Upper lobe of right lung (tissue), 1 donor: ENCODE results near the gene PTER. TPM values are rescaled to one million over a fixed set of nuclear protein-coding genes. Genes with fewer than 3 reads are reported as not detected.

Experiments used
- ATAC-seq: fragments of 200-7000 bp; cut with Tn5 transposase; one replicate; pipeline ENCODE4 v1.9.1; 2020; ENCODE audit warnings: mild to moderate bottlenecking, moderate library complexity
- DNase-seq: peaks from one replicate; pipeline ENCODE4 v3.0.0-alpha.2; 2020
- H3K27ac ChIP-seq: fragments of 200-600 bp; one replicate; pipeline ENCODE4 v1.8.0; 2022
- H3K27me3 ChIP-seq: fragments of 200-600 bp; one replicate; pipeline ENCODE4 v1.8.0; 2022; ENCODE audit warnings: mild to moderate bottlenecking
- H3K36me3 ChIP-seq: fragments of 200-600 bp; one replicate; pipeline ENCODE4 v1.8.0; 2022
- H3K4me1 ChIP-seq: fragments of 200-600 bp; one replicate; pipeline ENCODE4 v1.8.0; 2022
- H3K4me3 ChIP-seq: fragments of 200-600 bp; one replicate; pipeline ENCODE4 v1.8.0; 2022; ENCODE audit warnings: mild to moderate bottlenecking
- H3K9me3 ChIP-seq: fragments of 200-600 bp; one replicate; pipeline ENCODE4 v1.8.0; 2022
- intact Hi-C: fragments of 100-400 bp; cut with DNase I; formaldehyde crosslinking; loops from one replicate; pipeline ENCODE4 v1.11.0; 2022
- total RNA-seq: library from RNA; stranded (reverse); fragmentation: NEBNext Ultra II Directional; extraction: Animal tissue kit (Norgen Biotek cat#: 25700); gene quantifications from one replicate; pipeline ENCODE4 v1.2.1, GENCODE V29; 2021
- TF ChIP-seq, protein P1 (sequence below): fragments of 200-600 bp; IDR thresholded peaks from one replicate; pipeline ENCODE4 v1.8.0; 2022; ENCODE audit warnings: antibody characterized with exemption
- donor health status: DM: no; HTN: yes; CAD: no; lungs with severe emphysema.

The PTER gene
- total RNA-seq, 1 donor from 2014 or later, result 18.1 TPM

DNA sequence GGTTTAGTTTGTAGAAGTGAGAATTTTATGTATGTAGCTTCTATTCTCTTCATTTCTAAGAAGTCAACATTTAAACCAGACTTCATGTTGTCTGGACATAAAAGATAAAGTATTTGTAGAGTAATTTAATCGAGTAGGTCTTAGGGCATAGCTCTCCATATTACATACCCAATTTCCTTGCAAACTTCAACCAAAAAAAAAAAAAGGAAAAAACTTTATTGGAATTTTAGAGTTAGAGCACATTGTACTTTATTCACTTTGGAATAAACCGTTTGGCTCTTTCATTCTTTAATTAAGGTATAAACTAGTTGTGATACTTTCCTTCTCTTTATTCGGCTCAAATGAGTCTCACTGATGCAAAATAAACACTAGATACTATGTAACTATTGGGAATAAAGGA lies 36.0 kb downstream of the PTER start:
- no peak for DNase-seq
- H3K4me3 ChIP-seq, result no peak overlapping the region
- ATAC-seq, result no peak
- no peaks in the 10 kb centered on the region for H3K27me3 ChIP-seq
- no peaks in the 10 kb centered on the region for H3K36me3 ChIP-seq
- H3K9me3 ChIP-seq, result no peaks in the 10 kb centered on the region
- no peak overlapping the region for H3K27ac ChIP-seq
- intact Hi-C loops, result no loop called here
- H3K4me1 ChIP-seq, result no peaks in the 10 kb centered on the region
- TF ChIP-seq, protein P1, sequence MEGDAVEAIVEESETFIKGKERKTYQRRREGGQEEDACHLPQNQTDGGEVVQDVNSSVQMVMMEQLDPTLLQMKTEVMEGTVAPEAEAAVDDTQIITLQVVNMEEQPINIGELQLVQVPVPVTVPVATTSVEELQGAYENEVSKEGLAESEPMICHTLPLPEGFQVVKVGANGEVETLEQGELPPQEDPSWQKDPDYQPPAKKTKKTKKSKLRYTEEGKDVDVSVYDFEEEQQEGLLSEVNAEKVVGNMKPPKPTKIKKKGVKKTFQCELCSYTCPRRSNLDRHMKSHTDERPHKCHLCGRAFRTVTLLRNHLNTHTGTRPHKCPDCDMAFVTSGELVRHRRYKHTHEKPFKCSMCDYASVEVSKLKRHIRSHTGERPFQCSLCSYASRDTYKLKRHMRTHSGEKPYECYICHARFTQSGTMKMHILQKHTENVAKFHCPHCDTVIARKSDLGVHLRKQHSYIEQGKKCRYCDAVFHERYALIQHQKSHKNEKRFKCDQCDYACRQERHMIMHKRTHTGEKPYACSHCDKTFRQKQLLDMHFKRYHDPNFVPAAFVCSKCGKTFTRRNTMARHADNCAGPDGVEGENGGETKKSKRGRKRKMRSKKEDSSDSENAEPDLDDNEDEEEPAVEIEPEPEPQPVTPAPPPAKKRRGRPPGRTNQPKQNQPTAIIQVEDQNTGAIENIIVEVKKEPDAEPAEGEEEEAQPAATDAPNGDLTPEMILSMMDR, result no peak

DNA sequence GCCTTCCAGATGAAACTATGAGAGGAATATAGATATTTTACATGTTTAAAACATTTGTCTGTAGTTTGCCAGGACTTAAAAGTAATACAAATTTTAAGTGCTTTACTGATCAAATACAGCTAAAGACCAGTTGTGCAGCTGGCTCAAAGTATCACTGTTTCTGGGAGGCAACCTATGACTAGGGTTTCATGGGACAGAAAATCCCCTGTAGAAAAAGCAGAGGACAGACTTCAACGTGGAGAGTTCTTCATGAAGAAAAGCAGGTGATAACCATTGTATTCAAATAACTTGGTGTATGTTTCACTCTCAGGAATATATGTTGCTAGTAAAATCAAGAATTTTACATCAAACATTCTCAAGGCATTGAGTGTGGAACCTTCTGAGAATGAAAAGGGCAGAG lies 40.9 kb downstream of the PTER start:
- Histone ChIP-seq H3K4me1 (no peaks in the 10 kb centered on the region), H3K9me3 (no peaks in the 10 kb centered on the region), H3K27ac (no peak overlapping the region), H3K4me3 (no peak overlapping the region), H3K27me3 (no peaks in the 10 kb centered on the region), H3K36me3 (no peaks in the 10 kb centered on the region)
- intact Hi-C loops, result no loop called here
- TF ChIP-seq, protein P1, result no peak
- ATAC-seq, result no peak
- DNase-seq, result no peak

GRCh38 chr10:16478801-16479200 lies 42.0 kb downstream of the PTER start:
- Histone ChIP-seq H3K4me1 (no peaks in the 10 kb centered on the region), H3K27ac (no peak overlapping the region), H3K36me3 (no peaks in the 10 kb centered on the region), H3K9me3 (no peaks in the 10 kb centered on the region), H3K4me3 (no peak overlapping the region), H3K27me3 (no peaks in the 10 kb centered on the region)
- ATAC-seq (no peak), DNase-seq (no peak)
- intact Hi-C loops, result no loop called here
- TF ChIP-seq, protein P1, result no peak

DNA sequence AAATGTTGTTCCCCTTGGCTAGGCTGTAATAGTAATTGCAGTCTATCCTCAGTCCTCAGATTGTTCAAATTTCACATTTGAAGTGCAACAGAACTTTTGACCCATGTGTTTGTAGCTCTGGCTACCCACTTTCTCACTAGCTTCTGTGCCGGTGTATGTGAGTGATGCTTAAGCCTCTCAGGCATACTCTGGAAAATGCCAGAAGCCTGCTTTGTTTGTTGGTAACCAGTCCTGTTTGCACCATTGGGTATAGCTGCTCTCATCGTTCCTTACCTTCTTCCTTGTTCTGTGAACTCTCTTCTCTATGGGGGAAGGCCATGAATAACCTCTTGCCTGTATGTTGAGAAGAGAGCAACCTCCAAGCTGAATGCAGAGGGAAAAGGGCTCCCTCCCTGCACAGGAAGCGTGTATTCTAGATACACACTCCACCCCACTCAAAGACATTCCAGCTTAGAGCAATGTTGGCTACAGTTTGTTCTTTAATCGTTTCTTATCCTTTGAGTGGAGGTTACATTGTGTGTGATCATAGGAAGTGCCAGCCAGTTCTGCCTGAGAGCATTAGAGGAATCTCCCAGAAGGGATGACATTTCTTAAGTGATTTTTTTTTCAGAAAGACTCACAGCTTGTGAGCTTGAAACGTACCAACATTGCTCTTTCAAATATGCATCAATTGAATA lies 44.4 kb downstream of the PTER start:
- no peaks in the 10 kb centered on the region for H3K9me3 ChIP-seq
- intact Hi-C loops, result no loop called here

DNA sequence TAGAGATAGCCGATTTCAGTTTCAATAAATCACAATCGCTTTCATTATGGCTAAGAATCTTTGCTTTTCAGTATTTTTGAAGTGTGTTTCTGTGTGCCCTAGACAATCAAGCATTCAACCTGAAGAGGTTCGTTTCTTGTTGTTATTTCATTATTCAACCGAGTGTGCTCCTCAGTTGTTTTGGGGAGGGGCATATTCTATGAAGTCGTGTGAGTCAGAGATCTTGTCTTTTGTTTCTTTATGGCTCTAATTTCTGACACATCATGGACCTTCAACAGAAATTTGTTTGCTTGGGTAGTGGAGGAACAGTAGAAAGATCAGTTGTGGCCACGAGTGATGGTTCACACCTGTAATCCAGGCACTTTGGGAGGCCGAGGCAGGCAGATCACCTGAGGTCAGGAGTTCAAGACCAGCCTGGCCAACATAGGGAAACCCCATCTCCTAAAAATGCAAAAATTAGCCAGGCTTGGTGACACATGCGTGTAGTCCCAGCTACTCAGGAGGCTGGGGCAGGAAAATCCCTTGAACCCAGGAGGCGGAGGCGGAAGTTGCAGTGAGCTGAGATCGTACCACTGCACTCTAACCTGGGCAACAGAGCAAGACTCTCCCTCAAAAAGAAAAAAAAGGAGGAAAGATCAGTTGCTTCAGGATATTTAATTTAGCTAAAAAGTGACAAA lies 46.6 kb downstream of the PTER start:
- ATAC-seq (no peak), DNase-seq (no peak)
- Histone ChIP-seq H3K9me3 (no peaks in the 10 kb centered on the region), H3K4me1 (no peaks in the 10 kb centered on the region), H3K27me3 (no peaks in the 10 kb centered on the region), H3K4me3 (no peak overlapping the region), H3K27ac (no peak overlapping the region), H3K36me3 (peaks cover 12% of the 10 kb centered on the region)
- intact Hi-C loops, result no loop called here
- TF ChIP-seq, protein P1, result no peak

More for the DNA sequence above, 44.4 kb downstream of the PTER start:
- peak; percentile 71 for ATAC-seq
- TF ChIP-seq, protein P1, result no peak
- no peak overlapping the region for H3K27ac ChIP-seq
- DNase-seq, result no peak
- no peaks in the 10 kb centered on the region for H3K4me1 ChIP-seq
- H3K4me3 ChIP-seq, result no peak overlapping the region
- no peaks in the 10 kb centered on the region for H3K27me3 ChIP-seq
- H3K36me3 ChIP-seq, result peaks cover under 1% of the 10 kb centered on the region
